ENCODE measurements around the gene SCN4A.
"Not testable (repeated sequence)": the region's sequence is repeated elsewhere in the genome, so short reads cannot be mapped to it uniquely, and the experiment has no call there.

Gene SCN4A

GRCh38 chr17:63972796-63973195, at the start of gene SCN4A:
SCN4A (minus strand) TSS chr17:63972918; CDS start chr17:63972841, 77 bp downstream.
- FAIRE-seq: no peak

GRCh38 chr17:64020056-64020766, 47.5 kb upstream of the SCN4A start, which contains the start of gene ICAM2:
ICAM2 (minus strand) TSS chr17:64020633; CDS start chr17:64006691, 13,942 bp downstream.
- FAIRE-seq: no peak

GRCh38 chr17:64019551-64019961, 46.8 kb upstream of the SCN4A start:
- not testable (repeated sequence) for FAIRE-seq

GRCh38 chr17:64017381-64017980, 44.8 kb upstream of the SCN4A start:
- FAIRE-seq: no peak

GRCh38 chr17:64016974-64017373, 44.3 kb upstream of the SCN4A start:
- FAIRE-seq: no peak

- no peak for FAIRE-seq
Measured at GRCh38 chr17:64016231-64016784, 43.6 kb upstream of the SCN4A start.

- no peak for FAIRE-seq
Measured at GRCh38 chr17:64015447-64015846, 42.7 kb upstream of the SCN4A start.

- FAIRE-seq: no peak
Measured at GRCh38 chr17:64009571-64010402, 37.1 kb upstream of the SCN4A start.

GRCh38 chr17:64008830-64009229, 36.1 kb upstream of the SCN4A start:
- no peak for FAIRE-seq

GRCh38 chr17:64008346-64008745, 35.6 kb upstream of the SCN4A start:
- no peak for FAIRE-seq

GRCh38 chr17:64007838-64008282, 35.1 kb upstream of the SCN4A start:
- FAIRE-seq: no peak

- not testable (repeated sequence) for FAIRE-seq
Measured at GRCh38 chr17:64007089-64007837, 34.5 kb upstream of the SCN4A start.

- FAIRE-seq: no peak
Measured at GRCh38 chr17:64006361-64007088, 33.8 kb upstream of the SCN4A start.

GRCh38 chr17:64005734-64006167, 33.0 kb upstream of the SCN4A start:
- FAIRE-seq: no peak

- no peak for FAIRE-seq
Measured at GRCh38 chr17:64004903-64005733, 32.4 kb upstream of the SCN4A start.

- no peak for FAIRE-seq
Measured at GRCh38 chr17:64004218-64004770, 31.6 kb upstream of the SCN4A start.

- FAIRE-seq: no peak
Measured at GRCh38 chr17:64003526-64004121, 30.9 kb upstream of the SCN4A start.

GRCh38 chr17:64002658-64003525, 30.2 kb upstream of the SCN4A start:
- no peak for FAIRE-seq
